Peyer's patch (tissue), 4 donors: ENCODE measurements around the gene UBAP1.

Experiments used
- CTCF ChIP-seq, 6 experiments: fragments of 450-650 bp in 4 of 6; fragments of 200-600 bp in 2 of 6; sonication (generic) in 1 of 6; IDR thresholded peaks; one replicate each; pipeline ENCODE4 v1.5.1; 2017 to 2019; ENCODE audit warnings: antibody characterized with exemption in 6 of 6, mild to moderate bottlenecking in 3 of 6, moderate library complexity in 1 of 6
- POLR2A ChIP-seq, 2 donors: fragments of 450-650 bp; IDR thresholded peaks; one replicate each; pipeline ENCODE4 v1.5.1; 2017; ENCODE audit warnings: antibody characterized with exemption in 2 of 2, mild to moderate bottlenecking in 2 of 2, moderate library complexity in 2 of 2

- TF ChIP-seq POLR2A (IDR thresholded peaks at IDR 0.05): no peak
- no peak for TF ChIP-seq CTCF (IDR thresholded peaks at IDR 0.05)
Observed at GRCh38 chr9:34220218-34220617, 41.4 kb downstream of the UBAP1 start.
